Endodermal cell (in vitro differentiated cells): ENCODE measurements around the gene GPHN. TPM values are rescaled to one million over a fixed set of nuclear protein-coding genes. Genes with fewer than 3 reads are reported as not detected.

Source experiments
- DNase-seq: peaks from one replicate; pipeline ENCODE4 v3.0.0-alpha.2; 2017
- H3K27ac ChIP-seq: 2 replicates; pipeline ENCODE4 v1.5.1; 2013; ENCODE audit warnings: mild to moderate bottlenecking, low read depth, low read length, moderate library complexity
- H3K27me3 ChIP-seq: 2 replicates; pipeline ENCODE4 v1.6.1; 2013; ENCODE audit warnings: mild to moderate bottlenecking, low read length, moderate library complexity; ENCODE audit not compliant: insufficient read depth, control insufficient read depth, poor library complexity, severe bottlenecking
- H3K36me3 ChIP-seq: 2 replicates; pipeline ENCODE4 v1.7.0; 2013; ENCODE audit warnings: mild to moderate bottlenecking, low read length, moderate library complexity; ENCODE audit not compliant: control insufficient read depth, insufficient read depth
- H3K4me1 ChIP-seq: one replicate; pipeline ENCODE4 v1.7.0; 2013; ENCODE audit warnings: low read length; ENCODE audit not compliant: control insufficient read depth, insufficient read depth
- H3K4me3 ChIP-seq: 2 replicates; pipeline ENCODE4 v1.5.1; 2013; ENCODE audit warnings: mild to moderate bottlenecking, low read length, moderate library complexity
- H3K9ac ChIP-seq: 2 replicates; pipeline ENCODE4 v1.6.1; 2013; ENCODE audit warnings: mild to moderate bottlenecking, low read length, moderate library complexity; ENCODE audit not compliant: poor library complexity, severe bottlenecking; ENCODE audit errors: extremely low read depth
- H3K9me3 ChIP-seq: 2 replicates; pipeline ENCODE4 v1.6.1; 2013; ENCODE audit warnings: mild to moderate bottlenecking, low read length, moderate library complexity; ENCODE audit not compliant: control insufficient read depth
- H3K27ac Mint-ChIP-seq: 2 replicates; pipeline ENCODE4 v1.8.0; 2020; ENCODE audit warnings: mixed read lengths
- H3K27me3 Mint-ChIP-seq: 2 replicates; pipeline ENCODE4 v1.8.0; 2021; ENCODE audit warnings: mild to moderate bottlenecking, mixed read lengths; ENCODE audit not compliant: insufficient read depth
- H3K36me3 Mint-ChIP-seq: 2 replicates; pipeline ENCODE4 v1.8.0; 2020; ENCODE audit warnings: low read depth, mixed read lengths
- H3K4me1 Mint-ChIP-seq: 2 replicates; pipeline ENCODE4 v1.8.0; 2020; ENCODE audit warnings: mixed read lengths
- H3K4me3 Mint-ChIP-seq: 2 replicates; pipeline ENCODE4 v1.8.0; 2020; ENCODE audit warnings: mild to moderate bottlenecking, moderate library complexity, mixed read lengths
- H3K9me3 Mint-ChIP-seq: 2 replicates; pipeline ENCODE4 v1.8.0; 2020; ENCODE audit warnings: mild to moderate bottlenecking, mixed read lengths
- WGBS, 2 experiments: methylation state at CpG; one replicate each; pipeline versions ENCODE4 v1.1.5 to v1.1.7; 2013; ENCODE audit warnings: missing lambda C conversion rate in 2 of 2, mixed read lengths in 1 of 2; ENCODE audit not compliant: insufficient coverage in 1 of 2, insufficient read length in 1 of 2; 5-methylcytosine and 5-hydroxymethylcytosine counted together
- total RNA-seq, 2 donors: library from RNA; stranded (reverse); fragmentation: NEBNext Ultra II Directional in 1 of 2; extraction: Animal tissue kit (Norgen Biotek cat#: 25700) in 1 of 2; gene quantifications; 2 replicates in 1 of 2; 3 replicates in 1 of 2; pipeline ENCODE4 v1.2.1, GENCODE V29; 2021
- TF ChIP-seq, protein P1 (sequence below): fragments of 200-600 bp; sonication (generic); conservative IDR thresholded peaks from 2 replicates; pipeline ENCODE4 v1.5.0; 2021; ENCODE audit warnings: antibody characterized with exemption, mild to moderate bottlenecking

Gene GPHN
- total RNA-seq, 2 donors from 2014 or later: 12.4 to 15.0 TPM

DNA sequence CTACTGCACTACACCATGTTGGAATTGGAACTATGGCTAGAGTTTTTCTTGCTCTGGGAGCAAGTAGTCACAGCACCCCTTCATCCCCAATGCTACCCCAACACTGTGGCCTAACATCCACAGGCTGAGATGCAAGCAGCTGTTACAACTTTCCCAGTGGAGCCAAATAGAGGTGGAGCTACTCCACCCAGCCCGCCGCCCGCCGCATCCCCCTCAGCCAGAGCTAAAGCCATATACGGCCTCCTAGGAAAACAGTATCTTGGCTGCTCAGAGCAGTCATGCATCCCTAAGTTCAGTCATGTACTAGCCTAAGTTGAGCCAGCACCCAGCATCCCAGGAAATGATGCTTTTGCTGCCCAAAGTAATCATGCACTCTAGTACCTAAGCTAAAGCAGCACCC is 664.1 kb downstream of the GPHN start:
- H3K36me3 ChIP-seq: peaks cover 8% of the 10 kb centered on the region
- Mint-ChIP-seq H3K36me3 (no peaks in the 10 kb centered on the region), H3K27me3 (no peaks in the 10 kb centered on the region), H3K9me3 (peaks cover 12% of the 10 kb centered on the region), H3K27ac (no peak overlapping the region), H3K4me3 (no peak overlapping the region), H3K4me1 (peaks cover 4% of the 10 kb centered on the region)
- peaks cover 8% of the 10 kb centered on the region for H3K4me1 ChIP-seq
- H3K27ac ChIP-seq: no peak overlapping the region
- no peaks in the 10 kb centered on the region for H3K27me3 ChIP-seq
- 93 to 95% methylated on average over 4 to 5 of the region's 5 CpGs for WGBS, 2 experiments
- no peaks in the 10 kb centered on the region for H3K9me3 ChIP-seq
- no peak overlapping the region for H3K4me3 ChIP-seq
- no peak overlapping the region for H3K9ac ChIP-seq
- TF ChIP-seq, protein P1, sequence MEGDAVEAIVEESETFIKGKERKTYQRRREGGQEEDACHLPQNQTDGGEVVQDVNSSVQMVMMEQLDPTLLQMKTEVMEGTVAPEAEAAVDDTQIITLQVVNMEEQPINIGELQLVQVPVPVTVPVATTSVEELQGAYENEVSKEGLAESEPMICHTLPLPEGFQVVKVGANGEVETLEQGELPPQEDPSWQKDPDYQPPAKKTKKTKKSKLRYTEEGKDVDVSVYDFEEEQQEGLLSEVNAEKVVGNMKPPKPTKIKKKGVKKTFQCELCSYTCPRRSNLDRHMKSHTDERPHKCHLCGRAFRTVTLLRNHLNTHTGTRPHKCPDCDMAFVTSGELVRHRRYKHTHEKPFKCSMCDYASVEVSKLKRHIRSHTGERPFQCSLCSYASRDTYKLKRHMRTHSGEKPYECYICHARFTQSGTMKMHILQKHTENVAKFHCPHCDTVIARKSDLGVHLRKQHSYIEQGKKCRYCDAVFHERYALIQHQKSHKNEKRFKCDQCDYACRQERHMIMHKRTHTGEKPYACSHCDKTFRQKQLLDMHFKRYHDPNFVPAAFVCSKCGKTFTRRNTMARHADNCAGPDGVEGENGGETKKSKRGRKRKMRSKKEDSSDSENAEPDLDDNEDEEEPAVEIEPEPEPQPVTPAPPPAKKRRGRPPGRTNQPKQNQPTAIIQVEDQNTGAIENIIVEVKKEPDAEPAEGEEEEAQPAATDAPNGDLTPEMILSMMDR: no peak
- DNase-seq: no peak

DNA sequence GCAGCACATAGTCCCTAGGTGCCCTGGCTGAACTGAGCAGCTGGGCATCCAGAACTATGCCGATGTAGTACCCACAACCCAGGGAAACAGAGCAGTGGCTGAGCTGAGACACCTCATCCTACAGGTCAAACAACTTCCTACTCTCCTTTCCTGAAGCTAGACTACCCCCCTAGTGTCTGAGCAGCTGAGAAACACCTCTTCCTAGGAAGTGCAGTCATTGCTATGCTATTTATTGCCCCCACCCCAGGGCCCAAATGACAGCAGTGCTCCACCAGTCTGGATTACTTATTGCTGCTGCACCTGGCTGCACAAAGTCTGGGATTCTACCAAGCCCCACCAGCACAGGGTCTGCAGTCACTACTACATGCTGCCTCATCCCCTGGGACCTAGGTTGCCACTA is 664.6 kb downstream of the GPHN start:
- Mint-ChIP-seq H3K27ac (peak overlapping the region; percentile 62), H3K4me3 (no peak overlapping the region)

DNA sequence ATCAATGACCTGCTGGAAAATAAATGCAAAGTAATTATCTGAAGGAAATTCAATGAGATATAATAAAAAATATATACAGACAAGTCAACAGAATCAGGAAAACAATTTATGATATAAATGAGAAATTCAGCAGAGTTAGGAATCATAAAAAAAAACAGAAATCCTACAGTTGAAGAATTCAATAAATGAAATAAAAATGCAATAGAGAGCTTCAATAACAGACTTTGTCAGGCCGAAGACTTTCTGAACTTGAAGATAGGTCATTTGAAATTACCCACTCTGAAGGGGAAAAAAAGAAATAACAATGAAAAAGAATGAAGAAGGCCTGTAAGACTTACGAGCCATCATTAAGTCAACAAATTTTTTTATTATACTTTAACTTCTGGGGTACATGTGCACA is 665.8 kb downstream of the GPHN start:
- Histone ChIP-seq H3K9me3 (peaks cover 4% of the 10 kb centered on the region), H3K27me3 (no peaks in the 10 kb centered on the region), H3K4me3 (no peak overlapping the region), H3K36me3 (peaks cover 8% of the 10 kb centered on the region), H3K4me1 (no peaks in the 10 kb centered on the region), H3K27ac (no peak overlapping the region), H3K9ac (no peak overlapping the region)
- Mint-ChIP-seq H3K9me3 (peaks cover 21% of the 10 kb centered on the region), H3K27me3 (no peaks in the 10 kb centered on the region), H3K4me3 (no peak overlapping the region), H3K4me1 (no peaks in the 10 kb centered on the region), H3K27ac (no peak overlapping the region), H3K36me3 (peaks cover 5% of the 10 kb centered on the region)
- WGBS, 2 experiments: 92% methylated on average over 2 of the region's 2 CpGs; no CpG with 5 or more reads in 1 of the 2 experiments
- no peak for DNase-seq
- TF ChIP-seq, protein P1: no peak

More for the DNA sequence above, 664.6 kb downstream of the GPHN start:
- DNase-seq: no peak
- WGBS, 2 experiments: 96% methylated on average over 1 of the region's 1 CpG; no CpG with 5 or more reads in 1 of the 2 experiments
- Histone ChIP-seq H3K9ac (no peak overlapping the region), H3K4me3 (no peak overlapping the region), H3K27ac (no peak overlapping the region), H3K4me1 (peaks cover 6% of the 10 kb centered on the region), H3K27me3 (no peaks in the 10 kb centered on the region), H3K36me3 (peaks cover 8% of the 10 kb centered on the region), H3K9me3 (no peaks in the 10 kb centered on the region)
- peaks cover 4% of the 10 kb centered on the region for H3K4me1 Mint-ChIP-seq
- TF ChIP-seq, protein P1: no peak
- peaks cover 12% of the 10 kb centered on the region for H3K9me3 Mint-ChIP-seq
- no peaks in the 10 kb centered on the region for H3K36me3 Mint-ChIP-seq
- H3K27me3 Mint-ChIP-seq: no peaks in the 10 kb centered on the region
